ENCODE data around the gene COLEC12. TPM values are rescaled to one million over a fixed set of nuclear protein-coding genes. Genes with fewer than 3 reads are reported as not detected.

The COLEC12 gene
- total and polyA plus RNA-seq, 5 experiments from 2014 or later: 0.13 TPM; not detected in 4

DNA sequence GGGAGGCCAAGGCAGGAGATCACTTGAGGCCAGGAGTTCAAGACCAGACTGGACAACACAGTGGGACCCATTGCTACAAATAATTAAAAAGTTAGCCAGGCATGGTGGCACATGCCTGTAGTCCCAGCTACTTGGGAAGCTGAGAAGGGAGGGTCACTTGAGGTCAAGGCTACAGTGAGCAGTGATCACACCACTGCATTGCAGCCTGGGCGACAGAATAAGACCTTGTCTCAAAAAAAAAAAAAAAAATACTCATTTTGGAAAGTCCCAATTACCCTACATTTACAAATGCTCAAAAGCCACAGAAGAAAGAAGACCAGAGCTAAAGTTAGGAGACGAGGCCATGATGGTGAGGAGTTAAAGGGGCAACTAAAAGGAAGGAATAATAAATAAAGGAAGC, 61.9 kb downstream of the COLEC12 start:
- Mint-ChIP-seq H3K27me3 (peaks cover 0 to 9% (median 2%) of the 10 kb centered on the region in 5 donors), H3K27ac (no peak overlapping the region), H3K4me1 (no peaks in the 10 kb centered on the region), H3K9me3 (no peaks in the 10 kb centered on the region), H3K4me3 (no peak overlapping the region), H3K36me3 (no peaks in the 10 kb centered on the region)
- ATAC-seq: no peak
- POLR2A ChIA-PET: no interaction called here
- DNase-seq: no peak

DNA sequence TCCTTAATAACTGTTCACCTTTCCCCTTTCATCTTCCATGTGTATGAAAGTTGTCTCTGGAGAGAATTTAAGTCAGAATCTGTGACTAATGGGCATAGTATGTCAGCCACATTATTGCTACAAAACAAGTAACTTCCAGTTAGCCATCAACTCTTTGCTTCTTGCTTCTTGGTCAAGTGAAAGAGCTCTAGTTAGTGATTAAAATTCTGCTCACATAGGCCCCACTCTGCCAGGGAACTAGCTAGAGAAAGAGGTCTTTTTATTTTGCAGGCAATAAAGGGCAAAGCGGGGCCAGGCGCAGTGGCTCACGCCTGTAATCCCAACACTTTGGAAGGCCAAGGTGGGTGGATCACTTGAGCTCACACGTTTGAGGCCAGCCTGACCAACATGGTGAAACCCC, 64.6 kb downstream of the COLEC12 start:
- Mint-ChIP-seq H3K4me1 (no peaks in the 10 kb centered on the region), H3K27ac (no peak overlapping the region), H3K27me3 (peaks cover 6 to 12% (median 9%) of the 10 kb centered on the region in 5 donors), H3K36me3 (no peaks in the 10 kb centered on the region), H3K9me3 (no peaks in the 10 kb centered on the region), H3K4me3 (no peak overlapping the region)
- ATAC-seq (no peak), DNase-seq (no peak)
- POLR2A ChIA-PET: no interaction called here

DNA sequence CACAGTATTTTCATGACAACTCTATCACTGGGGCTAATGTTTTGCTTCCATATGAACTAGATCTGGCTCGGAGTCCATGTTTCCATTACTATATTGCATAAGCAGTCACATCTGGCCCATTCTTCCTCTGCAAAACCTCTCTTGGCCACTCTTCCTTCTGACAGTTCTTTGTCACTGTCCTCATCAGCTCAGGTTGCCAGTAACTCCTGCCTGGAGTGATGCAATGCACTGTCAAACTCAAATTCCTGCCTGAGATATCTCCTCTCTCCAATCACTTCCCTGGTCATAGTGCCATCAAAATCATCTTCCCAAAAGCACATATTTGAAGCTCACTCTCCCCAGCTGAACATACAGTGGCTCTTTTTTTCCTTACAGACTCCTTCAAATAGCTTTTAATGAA, 66.1 kb downstream of the COLEC12 start:
- Mint-ChIP-seq H3K4me1 (no peaks in the 10 kb centered on the region), H3K4me3 (no peak overlapping the region), H3K27me3 (peaks cover 5 to 12% (median 7%) of the 10 kb centered on the region in 5 donors), H3K27ac (no peak overlapping the region), H3K9me3 (no peaks in the 10 kb centered on the region), H3K36me3 (no peaks in the 10 kb centered on the region)
- ATAC-seq (no peak), DNase-seq (no peak)
- POLR2A ChIA-PET: no interaction called here

DNA sequence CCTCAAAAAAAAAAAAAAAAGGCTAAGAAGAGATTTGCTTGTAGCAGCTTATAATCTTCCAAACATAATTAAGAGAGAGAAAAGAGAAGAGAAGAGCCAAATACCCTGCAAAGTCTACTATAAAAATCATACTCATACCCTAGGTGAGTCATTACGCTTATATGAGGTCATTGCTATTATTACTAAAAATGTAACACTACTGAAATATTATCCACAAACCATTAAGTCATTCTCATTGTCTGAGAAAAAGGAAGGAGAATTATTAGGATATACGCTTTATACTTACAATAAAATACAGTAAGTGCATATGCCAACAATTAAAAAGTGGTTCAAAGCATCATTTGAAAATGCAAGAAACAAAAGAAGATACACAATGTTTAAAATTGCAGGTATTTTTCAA, 66.5 kb downstream of the COLEC12 start:
- Mint-ChIP-seq H3K27ac (no peak overlapping the region), H3K4me3 (no peak overlapping the region), H3K4me1 (no peaks in the 10 kb centered on the region), H3K27me3 (peaks cover 5 to 12% (median 7%) of the 10 kb centered on the region in 5 donors), H3K9me3 (no peaks in the 10 kb centered on the region), H3K36me3 (no peaks in the 10 kb centered on the region)
- DNase-seq (no peak), ATAC-seq (no peak)
- POLR2A ChIA-PET: no interaction called here

DNA sequence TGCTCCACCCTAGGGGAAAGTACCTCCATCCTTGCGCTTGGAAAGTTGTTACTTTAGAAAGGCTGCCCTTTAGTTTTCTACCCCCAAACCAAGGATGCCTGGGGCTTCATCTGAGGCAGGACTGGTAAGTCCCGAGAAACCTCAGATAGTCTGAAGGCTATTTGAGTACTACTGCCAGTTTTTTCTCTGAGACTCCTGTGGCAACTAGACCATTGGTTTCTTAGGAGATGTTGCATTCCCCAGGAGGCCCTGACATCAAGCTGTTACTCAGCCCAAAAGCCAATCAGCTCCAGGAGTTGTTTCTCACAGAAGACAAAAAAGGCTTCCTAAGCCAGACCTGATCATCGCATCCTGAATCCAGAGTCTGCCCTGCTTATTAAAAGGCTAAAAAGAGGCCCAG, 67.2 kb downstream of the COLEC12 start:
- POLR2A ChIA-PET: no interaction called here
- no peak overlapping the region for H3K27ac Mint-ChIP-seq

DNA sequence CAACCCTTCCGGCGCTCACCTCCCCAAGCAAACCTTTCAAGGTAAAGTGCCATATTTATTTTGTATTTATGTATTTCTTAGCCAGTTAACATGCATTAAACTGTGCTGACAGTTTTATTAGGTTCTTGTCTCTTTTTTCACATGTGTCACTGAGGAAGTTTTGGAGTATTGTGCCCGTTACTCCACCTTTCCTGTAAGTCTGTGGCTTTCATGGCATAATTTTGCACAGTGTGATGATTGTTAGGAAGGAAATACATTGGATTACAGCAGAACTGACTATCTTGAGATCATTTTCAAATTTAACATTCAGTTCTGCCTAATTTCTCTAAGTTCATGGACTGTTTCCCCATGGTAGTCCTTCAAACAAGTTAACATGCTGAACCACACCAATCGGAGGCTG, 67.7 kb downstream of the COLEC12 start:
- Mint-ChIP-seq H3K36me3 (no peaks in the 10 kb centered on the region), H3K4me3 (no peak overlapping the region), H3K27me3 (peaks cover 5 to 12% (median 7%) of the 10 kb centered on the region in 5 donors), H3K4me1 (no peaks in the 10 kb centered on the region), H3K27ac (no peak overlapping the region), H3K9me3 (no peaks in the 10 kb centered on the region)
- DNase-seq (no peak), ATAC-seq (no peak)
- POLR2A ChIA-PET: no interaction called here

More for the DNA sequence above, 67.2 kb downstream of the COLEC12 start:
- no peaks in the 10 kb centered on the region for H3K36me3 Mint-ChIP-seq
- no peaks in the 10 kb centered on the region for H3K9me3 Mint-ChIP-seq
- no peak for ATAC-seq
- H3K4me3 Mint-ChIP-seq: no peak overlapping the region
- no peak for DNase-seq
- H3K27me3 Mint-ChIP-seq: peaks cover 5 to 12% (median 7%) of the 10 kb centered on the region in 5 donors
- H3K4me1 Mint-ChIP-seq: no peaks in the 10 kb centered on the region

DNA sequence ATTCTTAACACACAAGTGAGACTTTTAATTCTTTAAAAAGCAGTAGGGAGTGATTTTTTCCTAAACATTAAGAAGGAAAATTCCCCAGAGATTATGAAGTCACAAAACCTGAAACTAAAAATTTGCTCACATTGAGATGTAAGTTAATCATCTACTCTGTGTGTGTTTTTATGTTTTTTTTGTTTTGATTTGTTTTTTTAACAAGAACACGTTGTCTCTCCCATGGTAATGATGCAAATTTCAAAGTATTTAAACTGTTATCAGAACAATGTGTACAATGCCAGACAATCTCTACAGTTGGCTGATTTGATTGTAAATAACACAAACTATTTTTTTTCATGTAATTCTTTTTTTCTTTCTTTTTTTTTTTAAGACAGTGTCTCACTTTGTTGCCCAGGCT, 71.5 kb downstream of the COLEC12 start:
- Mint-ChIP-seq H3K4me1 (no peaks in the 10 kb centered on the region), H3K4me3 (no peak overlapping the region), H3K9me3 (no peaks in the 10 kb centered on the region), H3K36me3 (no peaks in the 10 kb centered on the region), H3K27me3 (peaks cover 4 to 12% (median 7%) of the 10 kb centered on the region in 5 donors), H3K27ac (no peak overlapping the region)
- no peak for DNase-seq
- no peak for ATAC-seq
- POLR2A ChIA-PET: no interaction called here

DNA sequence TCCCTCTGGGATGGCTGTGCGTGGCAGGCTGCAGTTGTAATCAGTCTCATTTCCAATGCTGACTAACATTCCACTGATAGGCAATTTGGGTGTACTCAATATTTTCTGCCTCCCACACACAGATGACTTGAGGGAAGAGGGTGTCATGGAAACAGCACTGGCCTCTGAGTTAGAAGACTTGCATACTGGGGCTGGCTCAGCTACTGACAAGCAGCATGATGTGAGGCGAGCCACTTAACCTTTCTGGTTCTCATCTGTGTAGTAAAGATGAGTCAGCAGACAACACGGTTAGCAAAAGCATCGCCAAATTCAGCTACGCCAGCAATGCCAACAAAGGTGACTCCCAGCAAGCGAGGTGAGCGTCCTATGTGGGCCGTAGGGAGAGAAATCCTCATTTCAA, 73.5 kb downstream of the COLEC12 start:
- Mint-ChIP-seq H3K4me3 (no peak overlapping the region), H3K4me1 (no peaks in the 10 kb centered on the region), H3K27me3 (peaks cover 3 to 11% (median 5%) of the 10 kb centered on the region in 5 donors), H3K9me3 (no peaks in the 10 kb centered on the region), H3K27ac (no peak overlapping the region), H3K36me3 (no peaks in the 10 kb centered on the region)
- no peak for ATAC-seq
- DNase-seq: no peak
- POLR2A ChIA-PET: no interaction called here

DNA sequence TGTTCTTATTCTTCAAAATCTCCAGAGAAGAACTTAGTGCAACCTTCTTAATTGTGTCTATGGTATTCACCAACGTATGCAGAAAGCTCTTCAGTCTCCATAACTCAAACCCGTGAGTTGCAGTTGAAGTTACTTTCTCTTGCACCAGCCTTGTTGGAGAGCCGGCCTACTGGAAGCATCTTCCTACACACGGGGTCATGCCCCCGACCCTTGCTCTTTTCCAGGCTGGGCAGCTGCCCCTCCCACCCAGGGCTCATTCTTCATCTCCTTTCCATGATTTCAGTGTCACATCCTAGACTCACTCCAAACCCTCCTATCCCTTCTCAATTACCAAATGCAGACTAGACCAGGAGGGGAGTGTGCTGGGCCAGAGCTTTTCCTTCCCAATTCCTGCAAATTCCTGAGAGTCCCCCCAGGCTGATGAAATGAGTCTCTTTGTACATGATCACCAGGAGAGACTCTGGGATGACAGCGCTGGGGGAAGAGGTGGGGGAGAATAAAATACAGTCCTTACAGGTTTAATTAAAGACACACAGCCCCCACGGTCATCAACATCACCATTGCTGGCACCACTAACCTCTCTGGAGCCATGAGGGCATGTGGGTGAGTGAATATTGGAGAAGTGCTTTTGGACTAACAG, 75.3 kb downstream of the COLEC12 start:
- no peak overlapping the region for H3K4me3 Mint-ChIP-seq
- ATAC-seq (no peak), DNase-seq (no peak)
- H3K4me1 Mint-ChIP-seq: no peaks in the 10 kb centered on the region
- peaks cover 0 to 3% (median 0%) of the 10 kb centered on the region in 5 donors for H3K27me3 Mint-ChIP-seq
- no peaks in the 10 kb centered on the region for H3K9me3 Mint-ChIP-seq
- no peaks in the 10 kb centered on the region for H3K36me3 Mint-ChIP-seq
- H3K27ac Mint-ChIP-seq: no peak overlapping the region
- POLR2A ChIA-PET: no interaction called here

DNA sequence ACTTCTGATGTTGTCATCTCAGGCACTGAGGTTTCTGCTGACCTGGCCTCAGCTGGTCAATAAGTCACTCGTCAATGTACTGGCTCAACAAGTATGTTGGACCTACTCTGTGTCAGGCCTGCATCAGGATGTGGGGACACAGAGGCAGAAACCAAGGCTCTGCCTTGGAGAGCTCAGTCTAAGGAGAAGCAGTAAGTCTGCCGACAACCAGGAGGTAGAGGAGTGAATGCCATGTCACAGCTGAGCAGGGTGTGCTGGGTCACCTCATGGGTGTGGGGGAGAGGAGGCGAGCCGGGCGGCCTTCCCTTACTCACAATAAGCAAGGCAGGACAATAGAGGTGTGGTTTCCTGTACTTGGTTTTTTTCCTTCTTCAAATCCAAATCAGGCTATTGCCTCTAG, 75.8 kb downstream of the COLEC12 start:
- no peak overlapping the region for H3K4me3 Mint-ChIP-seq
- H3K27ac Mint-ChIP-seq: no peak overlapping the region
- peaks cover 0 to 3% (median 2%) of the 10 kb centered on the region in 5 donors for H3K27me3 Mint-ChIP-seq
- no peak for ATAC-seq
- H3K4me1 Mint-ChIP-seq: no peaks in the 10 kb centered on the region
- POLR2A ChIA-PET: no interaction called here
- no peaks in the 10 kb centered on the region for H3K9me3 Mint-ChIP-seq
- H3K36me3 Mint-ChIP-seq: no peaks in the 10 kb centered on the region
- no peak for DNase-seq

DNA sequence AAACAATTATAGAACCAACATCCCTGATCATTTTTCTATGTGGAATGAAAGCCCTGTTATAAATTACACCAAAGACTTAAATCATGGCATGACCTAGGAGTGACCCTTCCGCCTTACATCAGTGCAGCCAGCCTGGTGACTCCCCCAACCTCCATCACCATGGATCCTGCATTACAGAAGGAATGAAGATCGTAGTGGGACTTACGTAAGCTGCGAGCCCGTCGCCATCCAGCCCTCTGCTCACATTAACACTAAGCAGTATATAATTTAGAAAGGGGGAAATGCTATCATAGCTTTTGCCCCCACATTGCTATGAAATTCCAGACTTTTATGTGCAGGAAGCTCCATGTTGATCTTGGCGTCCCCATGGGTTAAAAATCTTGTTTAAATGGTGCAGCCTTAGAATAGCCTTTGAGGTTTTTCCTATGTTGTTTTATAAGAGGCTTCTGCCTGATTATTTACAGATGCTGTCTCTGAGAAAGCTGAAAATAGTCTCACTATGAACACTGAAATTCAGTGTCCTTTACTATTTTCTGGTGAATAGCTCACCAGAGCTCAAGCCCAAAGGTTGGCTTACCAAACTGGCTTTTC, 76.3 kb downstream of the COLEC12 start:
- POLR2A ChIA-PET: no interaction called here
- Mint-ChIP-seq H3K27ac (no peak overlapping the region), H3K27me3 (peaks cover 0 to 3% (median 2%) of the 10 kb centered on the region in 5 donors), H3K9me3 (no peaks in the 10 kb centered on the region), H3K4me1 (no peaks in the 10 kb centered on the region), H3K4me3 (no peak overlapping the region), H3K36me3 (no peaks in the 10 kb centered on the region)
- ATAC-seq (no peak), DNase-seq (no peak)

DNA sequence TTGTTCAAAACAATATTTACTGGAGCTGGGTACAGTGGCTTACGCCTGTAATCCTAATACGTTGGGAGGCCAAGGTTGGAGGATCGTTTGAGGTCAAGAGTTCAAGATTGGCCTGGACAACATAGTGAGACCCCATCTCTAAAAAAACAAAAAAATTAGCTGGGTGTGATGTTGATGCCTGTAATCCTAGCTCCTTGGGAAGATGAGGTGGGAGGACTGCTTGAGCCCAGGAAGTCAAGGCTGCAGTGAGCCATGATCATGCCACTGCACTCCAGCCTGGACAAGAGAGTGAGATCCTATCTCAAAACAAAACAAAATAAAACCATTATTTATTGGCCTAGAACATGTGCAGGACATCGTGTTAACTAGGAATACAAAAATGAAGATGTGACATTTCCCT, 77.5 kb downstream of the COLEC12 start:
- Mint-ChIP-seq H3K4me3 (no peak overlapping the region), H3K4me1 (no peaks in the 10 kb centered on the region), H3K27me3 (peaks cover 0 to 5% (median 2%) of the 10 kb centered on the region in 5 donors), H3K36me3 (no peaks in the 10 kb centered on the region), H3K9me3 (no peaks in the 10 kb centered on the region), H3K27ac (no peak overlapping the region)
- ATAC-seq: no peak
- POLR2A ChIA-PET: no interaction called here
- no peak for DNase-seq

DNA sequence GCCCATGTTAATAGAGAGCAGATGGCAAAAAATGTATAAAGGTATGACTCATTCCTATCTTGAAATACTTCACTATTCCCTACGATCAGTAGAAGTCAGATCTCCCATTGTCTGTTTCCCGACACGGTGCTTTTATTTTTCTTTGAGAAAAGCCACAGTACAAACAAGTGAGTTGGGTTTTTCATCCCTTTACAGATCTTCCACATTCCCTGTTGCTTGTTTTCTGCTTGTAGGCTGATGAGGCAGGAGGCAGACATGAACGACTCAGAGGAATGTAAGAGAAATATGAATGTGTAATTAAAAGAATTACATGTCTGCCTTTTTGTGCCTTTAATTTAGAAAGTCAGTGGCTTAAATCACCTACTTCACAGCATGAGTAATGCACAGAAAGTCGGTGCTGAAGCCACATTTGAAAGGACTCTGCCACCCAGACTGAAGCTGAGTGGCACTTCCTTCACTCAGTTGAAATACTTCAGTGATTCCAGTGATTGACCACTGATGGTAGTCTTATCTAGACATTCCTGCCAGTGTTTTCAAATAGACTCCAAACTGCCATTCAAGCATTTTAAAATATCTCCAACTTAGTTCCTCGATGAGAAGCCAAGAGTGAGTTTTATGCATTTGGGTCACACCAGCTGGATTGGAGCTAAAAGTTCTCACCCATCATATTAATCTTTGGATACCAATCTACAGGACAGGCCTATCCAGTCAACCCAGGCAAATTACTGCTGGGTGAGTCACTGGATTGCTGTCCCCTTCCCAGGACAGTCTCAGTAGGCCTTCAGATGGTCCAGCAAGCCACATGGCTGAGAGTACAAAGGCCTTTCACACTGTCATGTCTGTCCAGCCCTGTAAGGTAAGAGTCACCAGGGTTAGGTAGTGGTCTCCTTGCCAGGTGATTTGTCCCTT, 79.0 kb downstream of the COLEC12 start:
- Mint-ChIP-seq H3K4me3 (no peak overlapping the region), H3K27ac (no peak overlapping the region), H3K9me3 (no peaks in the 10 kb centered on the region), H3K36me3 (no peaks in the 10 kb centered on the region), H3K27me3 (peaks cover 0 to 5% (median 2%) of the 10 kb centered on the region in 5 donors), H3K4me1 (no peaks in the 10 kb centered on the region)
- ATAC-seq (no peak), DNase-seq (no peak)
- POLR2A ChIA-PET: no interaction called here
